Cardiac fibroblast (primary cell): ENCODE measurements around the gene CES5A.
"Not testable (repeated sequence)": the region's sequence is repeated elsewhere in the genome, so short reads cannot be mapped to it uniquely, and the experiment has no call there.

ENCODE experiments used
- DNase-seq, 2 donors: peaks; one replicate each; pipeline versions ENCODE4 v3.0.0 to v3.0.0-alpha.2; 2010; ENCODE audit warnings: low read depth in 2 of 2
- H3K4me3 ChIP-seq, 2 donors: replicated peaks in 1 of 2; 1 replicate in 1 of 2; 2 replicates in 1 of 2; pipeline ENCODE4 v1.5.1; 2011; ENCODE audit warnings: low read depth in 2 of 2, low read length in 2 of 2, mild to moderate bottlenecking in 2 of 2, moderate library complexity in 1 of 2
- TF ChIP-seq, protein P1 (sequence below): IDR thresholded peaks from one replicate; pipeline ENCODE4 v1.5.1; 2011; ENCODE audit warnings: low read depth, mild to moderate bottlenecking, low read length, inconsistent platforms

Gene CES5A

DNA sequence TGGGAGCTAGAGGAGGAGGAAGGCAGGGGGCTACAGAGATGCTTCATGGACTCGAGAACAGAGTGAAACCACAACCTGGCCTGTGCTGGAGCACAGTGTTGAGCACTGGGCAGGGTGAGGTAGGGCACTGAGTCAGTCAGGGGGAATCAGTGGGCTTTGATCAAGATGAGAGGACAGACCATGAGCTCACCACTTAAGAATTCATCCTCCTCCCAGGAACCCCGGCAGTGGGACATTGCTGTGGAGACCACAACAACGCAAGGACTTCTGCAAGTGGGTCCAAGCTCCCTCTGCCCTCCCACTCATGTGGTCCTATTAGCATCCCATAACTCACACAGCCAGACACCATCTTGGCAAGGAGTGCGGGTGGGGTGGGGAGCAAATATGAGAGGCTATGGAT, 1.7 kb upstream of the CES5A start:
- TF ChIP-seq, protein P1, sequence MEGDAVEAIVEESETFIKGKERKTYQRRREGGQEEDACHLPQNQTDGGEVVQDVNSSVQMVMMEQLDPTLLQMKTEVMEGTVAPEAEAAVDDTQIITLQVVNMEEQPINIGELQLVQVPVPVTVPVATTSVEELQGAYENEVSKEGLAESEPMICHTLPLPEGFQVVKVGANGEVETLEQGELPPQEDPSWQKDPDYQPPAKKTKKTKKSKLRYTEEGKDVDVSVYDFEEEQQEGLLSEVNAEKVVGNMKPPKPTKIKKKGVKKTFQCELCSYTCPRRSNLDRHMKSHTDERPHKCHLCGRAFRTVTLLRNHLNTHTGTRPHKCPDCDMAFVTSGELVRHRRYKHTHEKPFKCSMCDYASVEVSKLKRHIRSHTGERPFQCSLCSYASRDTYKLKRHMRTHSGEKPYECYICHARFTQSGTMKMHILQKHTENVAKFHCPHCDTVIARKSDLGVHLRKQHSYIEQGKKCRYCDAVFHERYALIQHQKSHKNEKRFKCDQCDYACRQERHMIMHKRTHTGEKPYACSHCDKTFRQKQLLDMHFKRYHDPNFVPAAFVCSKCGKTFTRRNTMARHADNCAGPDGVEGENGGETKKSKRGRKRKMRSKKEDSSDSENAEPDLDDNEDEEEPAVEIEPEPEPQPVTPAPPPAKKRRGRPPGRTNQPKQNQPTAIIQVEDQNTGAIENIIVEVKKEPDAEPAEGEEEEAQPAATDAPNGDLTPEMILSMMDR: no peak
- H3K4me3 ChIP-seq: no peak overlapping the region
- no peak for DNase-seq

DNA sequence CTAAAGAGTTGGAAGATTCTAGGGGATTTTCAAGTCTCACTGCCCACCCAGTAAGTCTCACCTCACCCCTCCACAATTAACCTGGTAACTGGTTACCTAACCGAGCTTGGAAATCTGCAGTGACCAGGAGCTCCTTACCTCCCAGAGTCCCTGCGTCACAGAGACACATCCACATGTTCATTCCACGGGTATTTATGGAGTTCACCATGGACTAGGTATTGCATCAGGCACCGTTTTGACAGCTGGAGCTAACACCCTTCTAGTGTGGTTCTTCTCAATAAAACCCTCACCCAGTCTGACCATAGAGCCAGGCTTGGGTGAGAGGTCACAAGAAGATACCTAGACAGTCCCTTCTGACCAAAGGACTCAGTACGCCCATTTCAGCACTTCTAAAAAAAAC, 2.1 kb downstream of the CES5A start:
- no peak overlapping the region for H3K4me3 ChIP-seq
- no peak for DNase-seq
- TF ChIP-seq, protein P1: no peak

DNA sequence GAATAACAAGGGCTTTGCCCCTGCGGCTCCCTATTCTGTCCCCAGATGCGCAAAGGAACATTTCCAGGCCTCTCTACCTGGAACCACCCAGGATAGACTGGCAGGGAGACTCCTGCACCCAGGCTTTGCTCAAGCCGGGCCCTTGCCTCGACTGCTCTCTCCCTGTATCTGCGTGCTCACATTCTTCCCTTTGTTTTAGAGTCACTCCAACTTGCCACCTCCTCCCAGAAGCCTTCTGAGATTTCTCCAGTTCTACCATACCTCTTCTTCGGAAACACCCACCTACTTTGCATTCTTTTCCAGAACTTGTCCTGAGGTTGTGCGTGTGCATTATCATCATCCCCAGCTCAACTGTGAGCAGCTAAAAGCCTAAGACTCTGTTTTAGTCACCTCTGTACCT, 3.0 kb downstream of the CES5A start:
- no peak for DNase-seq
- H3K4me3 ChIP-seq: no peak overlapping the region
- TF ChIP-seq, protein P1: no peak

DNA sequence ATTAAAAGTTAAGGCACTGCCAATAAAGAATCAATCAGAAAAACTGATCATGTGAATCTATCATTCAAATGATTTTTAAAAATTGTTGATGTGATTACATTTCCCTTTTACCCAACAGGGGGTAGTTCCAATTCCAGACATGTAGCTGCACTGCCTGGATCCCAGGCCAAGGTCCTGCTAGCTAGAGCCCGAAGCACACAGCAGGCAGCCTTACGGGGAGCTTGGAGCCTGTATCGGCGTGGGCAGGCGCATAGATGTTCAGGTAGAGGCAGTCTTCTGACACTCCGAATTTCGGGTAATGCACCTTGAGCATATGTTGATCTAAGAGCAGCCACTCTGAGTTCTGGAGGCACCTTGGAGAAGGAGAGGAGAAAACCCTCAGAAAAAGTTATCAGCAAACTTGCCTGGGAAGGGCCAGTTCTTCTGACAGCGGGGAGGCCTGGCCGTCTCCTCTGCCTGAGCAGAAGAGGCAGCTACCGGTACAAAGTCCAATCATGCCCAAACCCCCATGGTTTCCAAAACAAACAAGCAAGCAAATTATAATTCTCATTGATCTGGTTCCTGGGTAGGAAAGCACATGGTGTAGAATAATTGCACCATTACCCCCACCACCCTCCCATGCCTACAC, 3.6 kb downstream of the CES5A start:
- no peak for DNase-seq
- TF ChIP-seq, protein P1: no peak
- H3K4me3 ChIP-seq: no peak overlapping the region

DNA sequence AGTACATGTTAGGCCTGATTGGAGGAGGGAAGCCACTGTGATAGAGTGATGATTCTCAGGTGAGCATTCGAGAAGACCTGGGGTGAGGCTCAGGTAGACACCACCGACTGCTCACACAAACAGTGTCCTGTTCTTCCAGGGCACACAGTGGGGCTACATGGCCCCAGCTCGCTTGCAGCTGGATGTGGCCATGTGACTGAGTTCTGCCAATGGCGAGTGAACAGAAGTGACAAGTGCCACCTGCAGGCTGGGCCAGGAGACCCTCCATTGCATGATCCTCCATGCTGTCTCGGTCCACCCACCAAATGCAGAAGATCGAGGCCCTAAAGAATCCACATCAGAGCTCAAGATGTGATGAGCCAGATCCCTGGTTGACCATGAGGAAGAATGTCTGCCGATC, 6.2 kb downstream of the CES5A start:
- TF ChIP-seq, protein P1: no peak
- DNase-seq: no peak
- no peak overlapping the region for H3K4me3 ChIP-seq

DNA sequence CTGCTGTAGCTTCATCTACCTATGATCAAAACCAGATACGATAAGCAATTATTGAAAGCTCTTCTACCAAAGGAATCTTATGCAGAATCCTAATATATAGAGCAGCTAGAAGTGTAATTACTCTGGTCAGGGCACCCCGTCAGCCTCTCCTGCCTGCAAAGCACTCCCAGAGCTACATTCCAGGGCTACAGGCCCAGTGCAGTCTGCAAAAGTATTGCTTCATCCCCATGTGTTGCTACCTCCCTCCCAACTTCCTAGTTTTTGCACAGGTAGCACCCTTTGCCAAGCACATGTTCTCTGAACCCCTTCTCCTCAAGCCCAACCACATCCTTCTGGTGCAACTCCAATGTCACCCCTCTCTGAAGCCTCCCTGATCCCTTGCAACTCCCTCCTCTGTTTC, 7.0 kb downstream of the CES5A start:
- no peak overlapping the region for H3K4me3 ChIP-seq
- TF ChIP-seq, protein P1: no peak
- DNase-seq: no peak

DNA sequence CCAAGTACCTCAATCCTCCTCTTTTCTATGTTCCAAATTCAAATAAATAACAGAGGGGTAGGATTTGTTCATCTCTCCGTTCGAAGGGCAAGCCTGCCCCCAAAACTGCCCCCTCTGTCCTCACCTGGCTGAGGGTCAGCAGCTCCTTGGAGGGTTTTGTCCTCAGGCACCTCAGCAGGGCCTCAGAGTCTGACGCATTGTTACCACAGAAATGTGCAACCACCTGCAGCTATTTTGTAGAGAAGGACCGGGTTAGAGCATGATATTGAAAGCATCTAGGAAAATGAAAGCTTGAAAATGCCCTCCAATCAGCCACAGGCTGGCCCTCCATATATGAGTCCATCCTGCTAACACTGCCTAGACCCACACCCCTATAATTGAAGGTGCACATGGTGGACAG, 13.9 kb downstream of the CES5A start:
- TF ChIP-seq, protein P1: no peak
- DNase-seq: no peak
- no peak overlapping the region for H3K4me3 ChIP-seq

DNA sequence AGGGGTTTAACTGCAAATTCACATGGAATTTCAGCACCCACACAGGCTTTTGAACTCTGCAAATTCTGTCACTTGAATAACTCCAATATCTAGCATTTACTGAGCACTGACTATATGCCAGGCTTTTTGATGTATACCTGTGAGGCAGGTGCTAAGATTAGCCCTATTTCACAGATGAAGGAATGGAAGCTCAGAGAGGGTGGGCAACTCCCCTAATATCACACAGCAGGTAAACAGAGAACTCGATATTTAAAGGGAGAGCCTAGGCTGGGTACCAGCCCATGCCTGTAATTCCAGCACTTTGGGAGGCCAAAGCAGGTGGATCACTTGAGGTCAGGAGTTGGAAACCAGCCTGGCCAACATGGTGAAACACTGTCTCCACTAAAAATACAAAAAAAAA, 17.5 kb downstream of the CES5A start:
- DNase-seq, H3K4me3 ChIP-seq: not testable (repeated sequence)
